Neuronal stem cell (in vitro differentiated cells): ENCODE data around the gene IER5L.

Experiments
- DNase-seq: peaks from one replicate; pipeline ENCODE4 v3.0.0-alpha.2; 2013; ENCODE audit warnings: low spot score
- H2AFZ ChIP-seq: one replicate; pipeline ENCODE4 v1.6.1; 2013; ENCODE audit warnings: mild to moderate bottlenecking, low read length, inconsistent platforms
- H2AK5ac ChIP-seq: 2 replicates; pipeline ENCODE4 v1.6.1; 2013; ENCODE audit warnings: low read depth, mild to moderate bottlenecking, inconsistent platforms, low read length, moderate library complexity, mixed read lengths
- H2BK120ac ChIP-seq: 2 replicates; pipeline ENCODE4 v1.6.1; 2013; ENCODE audit warnings: low read depth, mild to moderate bottlenecking, inconsistent platforms, low read length, moderate library complexity, mixed read lengths
- H2BK12ac ChIP-seq: one replicate; pipeline ENCODE4 v1.6.1; 2013; ENCODE audit warnings: low read length, inconsistent platforms
- H2BK15ac ChIP-seq: 2 replicates; pipeline ENCODE4 v1.6.1; 2013; ENCODE audit warnings: mild to moderate bottlenecking, low read length, inconsistent platforms, mixed read lengths
- H2BK5ac ChIP-seq: one replicate; pipeline ENCODE4 v1.6.1; 2013; ENCODE audit warnings: inconsistent platforms, mild to moderate bottlenecking, low read length, moderate library complexity
- H3K14ac ChIP-seq: one replicate; pipeline ENCODE4 v1.6.1; 2013; ENCODE audit warnings: low read length, inconsistent platforms
- H3K18ac ChIP-seq: 2 replicates; pipeline ENCODE4 v1.6.1; 2013; ENCODE audit warnings: low read length, inconsistent platforms
- H3K23ac ChIP-seq: 2 replicates; pipeline ENCODE4 v1.6.1; 2013; ENCODE audit warnings: low read depth, mild to moderate bottlenecking, mixed read lengths, low read length, inconsistent platforms; ENCODE audit not compliant: poor library complexity
- H3K27ac ChIP-seq: replicated peaks from 3 replicates; pipeline ENCODE4 v1.5.1; 2013; ENCODE audit warnings: low read length, inconsistent platforms
- H3K27me3 ChIP-seq, 3 experiments: 2 replicates each; pipeline ENCODE4 v1.6.1; 2013; ENCODE audit warnings: low read length in 3 of 3, mild to moderate bottlenecking in 2 of 3, inconsistent platforms in 1 of 3, low read depth in 1 of 3, mixed read lengths in 1 of 3, moderate library complexity in 1 of 3; ENCODE audit not compliant: control insufficient read depth in 3 of 3, insufficient read depth in 3 of 3
- H3K36me3 ChIP-seq, 2 donors: replicated peaks in 1 of 2; 2 replicates each; pipeline ENCODE4 v1.6.1; 2013; ENCODE audit warnings: low read length in 2 of 2; ENCODE audit not compliant: control insufficient read depth in 2 of 2, insufficient read depth in 2 of 2
- H3K4ac ChIP-seq: 2 replicates; pipeline ENCODE4 v1.6.1; 2013; ENCODE audit warnings: inconsistent platforms, mild to moderate bottlenecking, low read length, moderate library complexity
- H3K4me1 ChIP-seq, 2 donors: 1 replicate in 1 of 2; 2 replicates in 1 of 2; pipeline ENCODE4 v1.6.1; 2013; ENCODE audit warnings: low read length in 2 of 2, low read depth in 1 of 2; ENCODE audit not compliant: control insufficient read depth in 2 of 2, insufficient read depth in 1 of 2
- H3K4me2 ChIP-seq: one replicate; pipeline ENCODE4 v1.6.1; 2013; ENCODE audit warnings: mild to moderate bottlenecking, low read length, inconsistent platforms; ENCODE audit not compliant: insufficient read depth, poor library complexity, severe bottlenecking
- H3K4me3 ChIP-seq, 2 donors: 2 replicates each; pipeline ENCODE4 v1.5.1; 2013; ENCODE audit warnings: low read length in 2 of 2, mild to moderate bottlenecking in 2 of 2, inconsistent platforms in 1 of 2, moderate library complexity in 1 of 2
- H3K79me1 ChIP-seq: one replicate; pipeline ENCODE4 v1.6.1; 2013; ENCODE audit warnings: low read depth, mild to moderate bottlenecking, inconsistent platforms, low read length, moderate library complexity
- H3K9ac ChIP-seq: one replicate; pipeline ENCODE4 v1.6.1; 2013; ENCODE audit warnings: mild to moderate bottlenecking, low read depth, low read length, inconsistent platforms; ENCODE audit not compliant: poor library complexity
- H3K9me3 ChIP-seq, 2 donors: replicated peaks in 1 of 2; 2 replicates each; pipeline versions ENCODE3 to v1.6.1; 2013; ENCODE audit warnings: low read length in 2 of 2, mild to moderate bottlenecking in 2 of 2, inconsistent platforms in 1 of 2, low read depth in 1 of 2, mixed read lengths in 1 of 2, moderate library complexity in 1 of 2; ENCODE audit not compliant: control insufficient read depth in 2 of 2, insufficient read depth in 1 of 2
- H4K8ac ChIP-seq: one replicate; pipeline ENCODE4 v1.6.1; 2013; ENCODE audit warnings: low read depth, mild to moderate bottlenecking, inconsistent platforms, low read length, moderate library complexity
- H4K91ac ChIP-seq: one replicate; pipeline ENCODE4 v1.6.1; 2013; ENCODE audit warnings: low read length, low read depth, mild to moderate bottlenecking, inconsistent platforms; ENCODE audit not compliant: poor library complexity
- WGBS, 2 donors: extraction: QIAGEN DNeasy Blood & Tissue Kit; methylation state at CpG; one replicate each; pipeline ENCODE4 v1.1.7; 2013; ENCODE audit warnings: missing lambda C conversion rate in 2 of 2, mixed read lengths in 1 of 2; ENCODE audit not compliant: insufficient read length in 2 of 2, insufficient replicate concordance in 1 of 2; ENCODE audit errors: extremely low coverage in 2 of 2; 5-methylcytosine and 5-hydroxymethylcytosine counted together

The IER5L gene

GRCh38 chr9:129209109-129209508 lies 31.0 kb upstream of the IER5L start:
- Histone ChIP-seq H2BK120ac (no peak overlapping the region), H3K4me2 (no peak overlapping the region), H3K9ac (no peak overlapping the region), H3K14ac (no peak overlapping the region), H3K27me3 (no peaks in the 10 kb centered on the region), H2AK5ac (peak overlapping the region; percentile 12), H3K9me3 (no peaks in the 10 kb centered on the region), H3K23ac (no peak overlapping the region), H2BK15ac (peak overlapping the region; percentile 50), H4K8ac (no peak overlapping the region), H3K4me1 (peaks cover 10 to 15% of the 10 kb centered on the region in 2 donors), H2BK12ac (no peak overlapping the region), H3K4me3 (no peak overlapping the region), H2BK5ac (peak overlapping the region; percentile 62), H2AFZ (peak overlapping the region; percentile 79), H3K79me1 (no peaks in the 10 kb centered on the region), H3K27ac (no peak overlapping the region), H3K36me3 (no peaks in the 10 kb centered on the region), H3K18ac (peak overlapping the region; percentile 33), H4K91ac (no peak overlapping the region), H3K4ac (no peak overlapping the region)
- DNase-seq, result no peak
- no CpG with 5 or more reads among the region's 4 CpGs for WGBS, 2 donors

DNA sequence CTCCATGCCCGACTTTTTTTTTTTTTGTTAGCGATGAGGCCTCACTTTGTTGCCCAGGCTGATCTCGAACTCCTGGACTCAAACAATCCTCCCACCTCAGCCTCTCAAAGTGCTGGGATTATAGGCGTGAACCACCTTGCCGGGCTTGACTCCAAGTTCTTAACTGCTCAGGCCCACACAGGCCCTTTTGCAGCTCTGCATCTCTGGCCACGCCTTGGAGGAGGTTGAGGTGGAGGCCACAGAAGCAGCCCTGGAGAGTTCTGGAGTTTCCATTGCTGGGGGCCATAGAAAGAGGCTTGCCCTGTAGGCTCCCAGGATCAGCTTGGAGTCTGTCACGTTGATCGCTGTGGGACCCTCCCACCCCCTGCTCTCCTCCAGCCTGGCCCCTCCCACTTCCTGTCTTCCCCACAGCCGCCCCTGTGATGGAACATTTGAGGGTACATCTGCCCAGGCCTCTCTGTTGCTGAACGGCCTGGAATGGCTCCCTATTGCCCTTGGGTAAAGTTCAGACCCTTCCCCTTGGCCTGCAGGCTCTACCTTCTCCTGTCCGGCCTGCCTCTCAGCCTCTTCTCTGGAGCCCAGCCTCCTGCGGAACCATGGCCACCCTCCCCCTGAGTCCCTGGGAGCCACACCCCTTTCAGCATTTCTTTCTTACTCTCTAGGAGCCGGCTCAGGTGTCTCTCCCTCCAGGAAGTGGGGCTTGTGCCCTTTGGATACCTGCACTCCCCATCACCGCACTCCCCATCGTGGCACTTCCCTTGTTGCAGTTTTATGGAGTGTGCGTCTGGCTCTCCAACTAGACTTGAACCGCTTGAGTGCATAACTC lies 30.4 kb upstream of the IER5L start:
- Histone ChIP-seq H2BK12ac (peak overlapping the region; percentile 10), H3K4me1 (peaks cover 10 to 15% of the 10 kb centered on the region in 2 donors), H3K23ac (no peak overlapping the region), H3K4me2 (peak overlapping the region; percentile 21), H3K27me3 (no peaks in the 10 kb centered on the region), H4K8ac (no peak overlapping the region), H3K18ac (peak overlapping the region; percentile 94), H3K9me3 (no peaks in the 10 kb centered on the region), H3K14ac (no peak overlapping the region), H2BK15ac (peak overlapping the region; percentile 42), H3K4me3 (no peak overlapping the region), H3K79me1 (no peaks in the 10 kb centered on the region), H2AFZ (peak overlapping the region; percentile 79), H3K9ac (peak overlapping the region; percentile 51), H3K27ac (no peak overlapping the region), H3K4ac (no peak overlapping the region), H2BK5ac (peak overlapping the region; percentile 62), H2AK5ac (peak overlapping the region; percentile 12), H3K36me3 (no peaks in the 10 kb centered on the region), H4K91ac (no peak overlapping the region), H2BK120ac (no peak overlapping the region)
- whole genome bisulfite sequencing, 2 donors, result no CpG with 5 or more reads among the region's 17 CpGs
- DNase-seq, result no peak

- no peak overlapping the region for H3K4ac ChIP-seq
- H3K18ac ChIP-seq, result no peak overlapping the region
- H3K79me1 ChIP-seq, result no peaks in the 10 kb centered on the region
- H3K9ac ChIP-seq, result no peak overlapping the region
- DNase-seq, result no peak
- no peak overlapping the region for H3K23ac ChIP-seq
- no peak overlapping the region for H2BK120ac ChIP-seq
- H3K4me2 ChIP-seq, result no peak overlapping the region
- no peak overlapping the region for H3K4me3 ChIP-seq
- H3K27ac ChIP-seq, result no peak overlapping the region
- no peak overlapping the region for H3K14ac ChIP-seq
- no peak overlapping the region for H4K8ac ChIP-seq
- H3K36me3 ChIP-seq, result no peaks in the 10 kb centered on the region
- no peak overlapping the region for H2BK5ac ChIP-seq
- H2AK5ac ChIP-seq, result no peak overlapping the region
- no peak overlapping the region for H2BK12ac ChIP-seq
- H2AFZ ChIP-seq, result peak overlapping the region; percentile 39
- H4K91ac ChIP-seq, result no peak overlapping the region
- H2BK15ac ChIP-seq, result no peak overlapping the region
- no peaks in the 10 kb centered on the region for H3K27me3 ChIP-seq
- no peaks in the 10 kb centered on the region for H3K9me3 ChIP-seq
- H3K4me1 ChIP-seq, result peaks cover 9 to 15% of the 10 kb centered on the region in 2 donors
- WGBS, 2 donors, result no CpG with 5 or more reads among the region's 7 CpGs
Measured at GRCh38 chr9:129206905-129207304, 28.8 kb upstream of the IER5L start.

DNA sequence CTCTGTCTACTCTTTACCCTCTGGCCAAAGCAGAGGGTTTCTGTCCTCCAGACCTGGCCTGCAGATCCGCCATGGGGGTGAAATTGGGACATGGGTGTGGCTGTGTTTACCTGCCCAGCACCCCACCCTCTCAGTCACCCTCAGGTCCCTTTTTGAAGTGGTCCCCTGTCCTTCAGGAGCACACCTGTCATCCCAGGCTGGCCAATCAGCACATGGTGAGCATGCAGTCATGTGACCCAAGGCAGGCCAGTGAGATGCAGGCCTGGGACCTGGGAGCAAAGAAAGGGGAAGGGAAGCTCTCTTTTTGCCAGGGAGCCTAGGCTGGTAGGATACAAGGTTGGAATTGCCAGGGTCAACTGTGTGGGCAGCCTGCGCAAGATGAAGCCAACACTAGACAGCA lies 28.3 kb upstream of the IER5L start:
- Histone ChIP-seq H2BK15ac (no peak overlapping the region), H3K27me3 (no peaks in the 10 kb centered on the region), H3K4ac (no peak overlapping the region)

More for the DNA sequence above, 28.3 kb upstream of the IER5L start:
- no peak overlapping the region for H2BK120ac ChIP-seq
- H2BK12ac ChIP-seq, result no peak overlapping the region
- no peak overlapping the region for H3K23ac ChIP-seq
- no peak overlapping the region for H3K14ac ChIP-seq
- no peak overlapping the region for H3K27ac ChIP-seq
- no peak overlapping the region for H3K18ac ChIP-seq
- H3K9ac ChIP-seq, result no peak overlapping the region
- H3K4me1 ChIP-seq, result peaks cover 6 to 15% of the 10 kb centered on the region in 2 donors
- no peaks in the 10 kb centered on the region for H3K79me1 ChIP-seq
- no peaks in the 10 kb centered on the region for H3K36me3 ChIP-seq
- WGBS, 2 donors, result no CpG with 5 or more reads among the region's 2 CpGs
- no peak overlapping the region for H3K4me2 ChIP-seq
- DNase-seq, result no peak
- H4K91ac ChIP-seq, result no peak overlapping the region
- H3K4me3 ChIP-seq, result no peak overlapping the region
- H2AFZ ChIP-seq, result no peak overlapping the region
- no peak overlapping the region for H2BK5ac ChIP-seq
- no peak overlapping the region for H2AK5ac ChIP-seq
- H4K8ac ChIP-seq, result no peak overlapping the region
- no peaks in the 10 kb centered on the region for H3K9me3 ChIP-seq
